ENCODE results near the gene FLOT1. TPM values are rescaled to one million over a fixed set of nuclear protein-coding genes. Genes with fewer than 3 reads are reported as not detected.

The FLOT1 gene
- total RNA-seq, 2 experiments from 2014 or later = 31.6 TPM

DNA sequence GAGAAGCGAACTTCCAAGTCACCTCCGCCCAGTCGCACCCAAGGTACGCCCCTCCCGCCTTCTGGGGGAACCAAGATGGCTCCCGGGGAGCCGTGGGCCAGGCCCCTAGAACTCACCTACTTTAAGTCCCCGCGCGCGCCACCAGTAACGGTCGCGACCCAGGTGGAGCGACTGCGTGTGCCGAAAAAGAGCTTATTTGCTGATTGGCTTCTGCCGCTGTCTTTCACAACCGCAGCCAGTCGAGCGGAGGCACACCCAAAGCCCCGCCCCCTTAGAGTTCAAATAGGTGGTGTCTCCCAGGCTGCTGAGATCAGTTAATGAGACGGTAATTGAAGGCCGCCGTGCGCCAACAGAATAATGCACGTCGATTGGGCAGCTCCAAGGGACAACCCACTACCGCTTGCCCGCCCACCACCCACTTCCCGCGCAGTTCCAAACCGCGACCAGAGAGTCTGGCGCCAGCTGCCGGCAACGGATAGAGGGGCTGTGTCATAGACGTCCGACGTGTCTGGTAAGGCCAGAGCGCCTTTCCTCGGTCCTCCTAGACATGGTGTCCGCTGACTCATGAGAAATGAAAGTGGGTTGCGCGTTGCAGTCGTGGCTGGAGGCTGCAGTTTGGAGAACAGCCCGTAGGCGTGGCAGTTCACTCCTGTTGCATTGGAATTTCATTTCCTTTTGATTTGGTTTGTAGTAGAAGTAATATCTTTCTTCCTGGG is 25.2 kb downstream of the FLOT1 start, which contains the start of gene MDC1:
MDC1 (minus strand) TSS at position 153 of the 716 bp plus-strand sequence. CDS start 2,106 bp downstream, outside the sequence.
- ChIA-PET CTCF (interaction anchor here (0.6 to 20.2 kb wide), 8 partner anchors 8 to 174 kb away, joined by 3 to 526 read pairs (median 4); partner anchors contain the start of genes DHX16 and MRPS18B), POLR2A (interaction anchor here (0.5 to 11.0 kb wide), 30 partner anchors 9 to 1097 kb away, joined by 3 to 381 read pairs (median 4); partner anchors contain the start of genes ABCF1, DHX16, GNL1 and MRPS18B)
- Histone ChIP-seq H3K4me1 (ENCODE audit: insufficient read depth, low read length) (peaks cover 42% of the 10 kb centered on the region), H3K27me3 (ENCODE audit: control insufficient read depth in 1 of 2, insufficient read depth in 2 of 2, low read length in 2 of 2) (no peaks in the 10 kb centered on the region), H3K36me3 (ENCODE audit: insufficient read depth, low read length) (peaks cover 22% of the 10 kb centered on the region), H3K27ac (ENCODE audit: low read depth in 1 of 2, low read length in 2 of 2) (peak within 1 kb of the TSS; percentile 86 to 90), H3K4me3 (ENCODE audit: low read length) (peak within 1 kb of the TSS; percentile 81), H3K9me3 (ENCODE audit: control insufficient read depth in 1 of 2, insufficient read depth in 1 of 2, low read length in 2 of 2) (no peaks in the 10 kb centered on the region)
- TF ChIP-seq CTCF (IDR thresholded peaks at IDR 0.05) = peak; percentile 45
- peak within 1 kb of the TSS; percentile 95 for H3K4me3 Mint-ChIP-seq
- H3K27me3 Mint-ChIP-seq = no peaks in the 10 kb centered on the region
- intact Hi-C loops (cut with DNase I, micrococcal nuclease) = loop anchor here (1.0 to 5.0 kb wide), 3 partner anchors 30 to 228 kb away; partner anchors contain the start of genes GNL1 (in 1 of the 2), HLA-E (in 1 of the 2) and PRR3 (in 1 of the 2)
- peak within 1 kb of the TSS; percentile 96 for H3K27ac Mint-ChIP-seq
- H3K4me1 Mint-ChIP-seq (ENCODE audit: low read depth) = peaks cover 45% of the 10 kb centered on the region
- peak; percentile 96 to 100 (median 98) for DNase-seq
- ATAC-seq (ENCODE audit: poor library complexity) = peak; percentile 73
- peaks cover 68% of the 10 kb centered on the region for H3K36me3 Mint-ChIP-seq (ENCODE audit: low read depth)
- no peaks in the 10 kb centered on the region for H3K9me3 Mint-ChIP-seq

DNA sequence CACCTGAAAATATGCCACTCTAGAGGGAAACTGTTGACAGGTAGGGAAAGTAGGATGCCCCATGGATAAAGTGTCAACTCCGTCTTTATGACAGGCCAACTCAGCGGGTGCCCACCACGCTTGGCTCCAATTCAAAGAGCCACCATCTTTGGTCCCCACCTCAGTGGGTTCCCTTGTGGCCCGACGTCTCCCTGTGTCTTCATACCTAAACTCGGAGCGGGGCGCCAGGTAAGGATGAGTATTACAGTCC is 25.7 kb downstream of the FLOT1 start:
- Histone ChIP-seq H3K4me3 (ENCODE audit: low read length) (peak overlapping the region; percentile 81), H3K36me3 (ENCODE audit: insufficient read depth, low read length) (peaks cover 26% of the 10 kb centered on the region), H3K27ac (ENCODE audit: low read depth in 1 of 2, low read length in 2 of 2) (peak overlapping the region; percentile 86 to 90), H3K27me3 (ENCODE audit: control insufficient read depth in 1 of 2, insufficient read depth in 2 of 2, low read length in 2 of 2) (no peaks in the 10 kb centered on the region), H3K4me1 (ENCODE audit: insufficient read depth, low read length) (peaks cover 37% of the 10 kb centered on the region), H3K9me3 (ENCODE audit: control insufficient read depth in 1 of 2, insufficient read depth in 1 of 2, low read length in 2 of 2) (no peaks in the 10 kb centered on the region)
- Mint-ChIP-seq H3K36me3 (ENCODE audit: low read depth) (peaks cover 72% of the 10 kb centered on the region), H3K4me1 (ENCODE audit: low read depth) (peaks cover 41% of the 10 kb centered on the region), H3K4me3 (peak overlapping the region; percentile 95), H3K27ac (peak overlapping the region; percentile 96), H3K27me3 (no peaks in the 10 kb centered on the region), H3K9me3 (no peaks in the 10 kb centered on the region)
- DNase-seq (no peak), ATAC-seq (ENCODE audit: poor library complexity) (no peak)
- intact Hi-C loops (cut with DNase I, micrococcal nuclease) = loop anchor here (1.0 to 5.0 kb wide), 3 partner anchors 30 to 228 kb away; partner anchors contain the start of genes GNL1 (in 1 of the 2), HLA-E (in 1 of the 2) and PRR3 (in 1 of the 2)
- TF ChIP-seq CTCF (IDR thresholded peaks at IDR 0.05) = no peak
- POLR2A ChIA-PET = interaction anchor here (0.6 to 11.0 kb wide), 27 partner anchors 10 to 1097 kb away, joined by 3 to 381 read pairs (median 4); partner anchors contain the start of genes ABCF1, DHX16, GNL1 and MRPS18B
- CTCF ChIA-PET = interaction anchor here (0.6 to 20.2 kb wide), 7 partner anchors 15 to 174 kb away, joined by 3 to 526 read pairs (median 4); partner anchors contain the start of genes DHX16 and MRPS18B

- Histone ChIP-seq H3K4me1 (ENCODE audit: insufficient read depth, low read length) (peaks cover 27% of the 10 kb centered on the region), H3K27ac (ENCODE audit: low read depth in 1 of 2, low read length in 2 of 2) (no peak overlapping the region), H3K4me3 (ENCODE audit: low read length) (no peak overlapping the region), H3K36me3 (ENCODE audit: insufficient read depth, low read length) (peaks cover 39% of the 10 kb centered on the region), H3K9me3 (ENCODE audit: control insufficient read depth in 1 of 2, insufficient read depth in 1 of 2, low read length in 2 of 2) (no peaks in the 10 kb centered on the region), H3K27me3 (ENCODE audit: control insufficient read depth in 1 of 2, insufficient read depth in 2 of 2, low read length in 2 of 2) (no peaks in the 10 kb centered on the region)
- H3K27me3 Mint-ChIP-seq = no peaks in the 10 kb centered on the region
- peaks cover 73% of the 10 kb centered on the region for H3K36me3 Mint-ChIP-seq (ENCODE audit: low read depth)
- no peaks in the 10 kb centered on the region for H3K9me3 Mint-ChIP-seq
- ATAC-seq (ENCODE audit: poor library complexity) (no peak), DNase-seq (no peak)
- H3K27ac Mint-ChIP-seq = no peak overlapping the region
- H3K4me1 Mint-ChIP-seq (ENCODE audit: low read depth) = peaks cover 25% of the 10 kb centered on the region
- POLR2A ChIA-PET = no interaction called here
- TF ChIP-seq CTCF (IDR thresholded peaks at IDR 0.05) = no peak
- CTCF ChIA-PET = interaction anchor here (20.2 kb wide), 1 partner anchor 36 kb away, joined by 526 read pairs; the partner anchor contains the start of gene DHX16
- no peak overlapping the region for H3K4me3 Mint-ChIP-seq
- intact Hi-C loops (cut with DNase I, micrococcal nuclease) = no loop called here
These were observed 28.2 kb downstream of the FLOT1 start for GRCh38 chr6:30714263-30714662.

Measured in CD4-positive, alpha-beta T cell (primary cell).